ENCODE measurements around the gene IAH1.

DNA sequence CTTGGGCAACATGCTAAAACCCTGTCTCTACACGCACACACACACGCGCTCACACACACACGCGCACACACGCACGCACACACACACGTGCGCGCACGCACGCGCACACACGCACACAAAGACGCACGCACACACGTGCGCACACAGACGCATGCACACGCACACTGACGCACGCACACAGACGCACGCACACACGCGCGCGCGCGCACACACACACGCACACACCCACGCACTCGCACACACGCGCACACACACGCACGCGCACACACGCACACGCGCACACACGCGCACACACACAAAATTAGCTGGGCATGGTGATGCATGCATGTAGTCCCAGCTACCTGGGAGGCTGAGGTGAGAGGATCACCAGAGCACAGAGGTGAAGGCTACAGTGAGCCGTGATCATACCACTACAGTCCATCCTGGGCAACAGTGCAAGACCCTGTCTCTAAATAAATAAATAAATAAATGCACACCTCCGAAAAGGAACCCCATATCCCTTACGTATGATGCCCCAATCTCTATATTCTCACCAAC, 8.1 kb upstream of the IAH1 start:
- TF ChIP-seq, protein P1, sequence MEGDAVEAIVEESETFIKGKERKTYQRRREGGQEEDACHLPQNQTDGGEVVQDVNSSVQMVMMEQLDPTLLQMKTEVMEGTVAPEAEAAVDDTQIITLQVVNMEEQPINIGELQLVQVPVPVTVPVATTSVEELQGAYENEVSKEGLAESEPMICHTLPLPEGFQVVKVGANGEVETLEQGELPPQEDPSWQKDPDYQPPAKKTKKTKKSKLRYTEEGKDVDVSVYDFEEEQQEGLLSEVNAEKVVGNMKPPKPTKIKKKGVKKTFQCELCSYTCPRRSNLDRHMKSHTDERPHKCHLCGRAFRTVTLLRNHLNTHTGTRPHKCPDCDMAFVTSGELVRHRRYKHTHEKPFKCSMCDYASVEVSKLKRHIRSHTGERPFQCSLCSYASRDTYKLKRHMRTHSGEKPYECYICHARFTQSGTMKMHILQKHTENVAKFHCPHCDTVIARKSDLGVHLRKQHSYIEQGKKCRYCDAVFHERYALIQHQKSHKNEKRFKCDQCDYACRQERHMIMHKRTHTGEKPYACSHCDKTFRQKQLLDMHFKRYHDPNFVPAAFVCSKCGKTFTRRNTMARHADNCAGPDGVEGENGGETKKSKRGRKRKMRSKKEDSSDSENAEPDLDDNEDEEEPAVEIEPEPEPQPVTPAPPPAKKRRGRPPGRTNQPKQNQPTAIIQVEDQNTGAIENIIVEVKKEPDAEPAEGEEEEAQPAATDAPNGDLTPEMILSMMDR (IDR thresholded peaks at IDR 0.05 in 8 of 11, conservative IDR thresholded peaks at IDR 0.05 in 3 of 11): no peak
- no peak for TF ChIP-seq POLR2A (IDR thresholded peaks at IDR 0.05)
